ENCODE data around the gene ZNF346. TPM values are rescaled to one million over a fixed set of nuclear protein-coding genes. Genes with fewer than 3 reads are reported as not detected.

The ZNF346 gene
- total and polyA plus RNA-seq, 2 of the 13 experiments (the other 11 are each of a cell fraction or from before 2014, with no cell fraction given), result 8.6 to 19.4 TPM

DNA sequence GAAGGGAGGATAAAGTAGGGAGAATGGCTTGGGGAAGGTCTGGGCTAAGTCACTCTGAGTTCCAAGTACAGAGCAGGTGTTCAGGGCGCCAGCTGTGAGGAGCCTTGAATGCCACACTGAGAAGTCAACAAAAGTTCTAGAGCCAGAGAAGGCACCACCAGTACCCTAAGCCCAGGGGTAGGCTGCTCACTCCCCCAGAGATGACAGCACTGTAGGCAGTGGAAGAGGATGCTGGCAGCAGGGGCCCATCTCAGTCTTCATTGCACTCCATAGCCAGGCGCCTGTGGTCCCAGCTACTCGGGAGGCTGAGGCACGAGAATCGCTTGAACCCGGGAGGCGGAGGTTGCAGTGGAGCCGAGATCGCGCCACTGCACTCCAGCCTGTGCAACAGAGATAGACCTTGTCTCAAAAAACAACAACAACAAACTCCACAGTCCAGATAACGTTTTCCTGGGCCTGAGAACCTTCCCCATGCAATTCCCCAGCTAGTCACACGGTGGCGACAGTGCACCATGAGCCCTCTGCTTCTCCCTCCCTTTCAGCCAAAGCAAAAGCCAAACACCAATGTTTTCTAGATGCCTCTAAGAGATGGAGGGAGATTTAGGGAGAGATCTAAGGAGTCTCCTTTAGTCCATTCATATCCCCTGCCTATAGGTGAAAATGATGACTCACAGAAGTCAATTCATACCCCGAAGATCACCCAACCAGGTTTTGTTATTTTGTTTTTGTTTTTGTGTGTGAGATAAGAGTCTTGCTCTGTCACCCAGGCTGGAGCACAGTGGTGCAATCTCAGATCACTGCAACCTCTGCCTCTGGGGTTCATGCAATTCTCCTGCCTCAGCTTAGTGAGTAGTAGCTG lies 91.3 kb downstream of the ZNF346 start (continued):
- TF ChIP-seq, protein P1, sequence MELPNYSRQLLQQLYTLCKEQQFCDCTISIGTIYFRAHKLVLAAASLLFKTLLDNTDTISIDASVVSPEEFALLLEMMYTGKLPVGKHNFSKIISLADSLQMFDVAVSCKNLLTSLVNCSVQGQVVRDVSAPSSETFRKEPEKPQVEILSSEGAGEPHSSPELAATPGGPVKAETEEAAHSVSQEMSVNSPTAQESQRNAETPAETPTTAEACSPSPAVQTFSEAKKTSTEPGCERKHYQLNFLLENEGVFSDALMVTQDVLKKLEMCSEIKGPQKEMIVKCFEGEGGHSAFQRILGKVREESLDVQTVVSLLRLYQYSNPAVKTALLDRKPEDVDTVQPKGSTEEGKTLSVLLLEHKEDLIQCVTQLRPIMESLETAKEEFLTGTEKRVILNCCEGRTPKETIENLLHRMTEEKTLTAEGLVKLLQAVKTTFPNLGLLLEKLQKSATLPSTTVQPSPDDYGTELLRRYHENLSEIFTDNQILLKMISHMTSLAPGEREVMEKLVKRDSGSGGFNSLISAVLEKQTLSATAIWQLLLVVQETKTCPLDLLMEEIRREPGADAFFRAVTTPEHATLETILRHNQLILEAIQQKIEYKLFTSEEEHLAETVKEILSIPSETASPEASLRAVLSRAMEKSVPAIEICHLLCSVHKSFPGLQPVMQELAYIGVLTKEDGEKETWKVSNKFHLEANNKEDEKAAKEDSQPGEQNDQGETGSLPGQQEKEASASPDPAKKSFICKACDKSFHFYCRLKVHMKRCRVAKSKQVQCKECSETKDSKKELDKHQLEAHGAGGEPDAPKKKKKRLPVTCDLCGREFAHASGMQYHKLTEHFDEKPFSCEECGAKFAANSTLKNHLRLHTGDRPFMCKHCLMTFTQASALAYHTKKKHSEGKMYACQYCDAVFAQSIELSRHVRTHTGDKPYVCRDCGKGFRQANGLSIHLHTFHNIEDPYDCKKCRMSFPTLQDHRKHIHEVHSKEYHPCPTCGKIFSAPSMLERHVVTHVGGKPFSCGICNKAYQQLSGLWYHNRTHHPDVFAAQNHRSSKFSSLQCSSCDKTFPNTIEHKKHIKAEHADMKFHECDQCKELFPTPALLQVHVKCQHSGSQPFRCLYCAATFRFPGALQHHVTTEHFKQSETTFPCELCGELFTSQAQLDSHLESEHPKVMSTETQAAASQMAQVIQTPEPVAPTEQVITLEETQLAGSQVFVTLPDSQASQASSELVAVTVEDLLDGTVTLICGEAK (IDR thresholded peaks at IDR 0.05), result no peak
- TF ChIP-seq, protein P1 (CRISPR knock-in tag; IDR thresholded peaks at IDR 0.05), result no peak
- TF ChIP-seq KMT2B (CRISPR knock-in tag; IDR thresholded peaks at IDR 0.05) (no peak), KDM4B (CRISPR knock-in tag; IDR thresholded peaks at IDR 0.05) (no peak), MEF2D (CRISPR knock-in tag; IDR thresholded peaks at IDR 0.05) (no peak), NFATC3 (CRISPR knock-in tag; IDR thresholded peaks at IDR 0.05) (no peak), DPF2 (CRISPR knock-in tag; IDR thresholded peaks at IDR 0.05; ENCODE audit: borderline replicate concordance, low read depth) (no peak), SALL1 (CRISPR knock-in tag; IDR thresholded peaks at IDR 0.05) (no peak), KMT2A (CRISPR knock-in tag; IDR thresholded peaks at IDR 0.05) (no peak), ZSCAN25 (CRISPR knock-in tag; IDR thresholded peaks at IDR 0.05) (peak; percentile 47; the same call in 1 of the 2 replicates)
- TF ChIP-seq, protein P2, sequence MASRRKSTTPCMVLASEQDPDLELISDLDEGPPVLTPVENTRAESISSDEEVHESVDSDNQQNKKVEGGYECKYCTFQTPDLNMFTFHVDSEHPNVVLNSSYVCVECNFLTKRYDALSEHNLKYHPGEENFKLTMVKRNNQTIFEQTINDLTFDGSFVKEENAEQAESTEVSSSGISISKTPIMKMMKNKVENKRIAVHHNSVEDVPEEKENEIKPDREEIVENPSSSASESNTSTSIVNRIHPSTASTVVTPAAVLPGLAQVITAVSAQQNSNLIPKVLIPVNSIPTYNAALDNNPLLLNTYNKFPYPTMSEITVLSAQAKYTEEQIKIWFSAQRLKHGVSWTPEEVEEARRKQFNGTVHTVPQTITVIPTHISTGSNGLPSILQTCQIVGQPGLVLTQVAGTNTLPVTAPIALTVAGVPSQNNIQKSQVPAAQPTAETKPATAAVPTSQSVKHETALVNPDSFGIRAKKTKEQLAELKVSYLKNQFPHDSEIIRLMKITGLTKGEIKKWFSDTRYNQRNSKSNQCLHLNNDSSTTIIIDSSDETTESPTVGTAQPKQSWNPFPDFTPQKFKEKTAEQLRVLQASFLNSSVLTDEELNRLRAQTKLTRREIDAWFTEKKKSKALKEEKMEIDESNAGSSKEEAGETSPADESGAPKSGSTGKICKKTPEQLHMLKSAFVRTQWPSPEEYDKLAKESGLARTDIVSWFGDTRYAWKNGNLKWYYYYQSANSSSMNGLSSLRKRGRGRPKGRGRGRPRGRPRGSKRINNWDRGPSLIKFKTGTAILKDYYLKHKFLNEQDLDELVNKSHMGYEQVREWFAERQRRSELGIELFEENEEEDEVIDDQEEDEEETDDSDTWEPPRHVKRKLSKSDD (CRISPR knock-in tag; IDR thresholded peaks at IDR 0.05; ENCODE audit: low read depth), result no peak
- TF ChIP-seq, protein P3, sequence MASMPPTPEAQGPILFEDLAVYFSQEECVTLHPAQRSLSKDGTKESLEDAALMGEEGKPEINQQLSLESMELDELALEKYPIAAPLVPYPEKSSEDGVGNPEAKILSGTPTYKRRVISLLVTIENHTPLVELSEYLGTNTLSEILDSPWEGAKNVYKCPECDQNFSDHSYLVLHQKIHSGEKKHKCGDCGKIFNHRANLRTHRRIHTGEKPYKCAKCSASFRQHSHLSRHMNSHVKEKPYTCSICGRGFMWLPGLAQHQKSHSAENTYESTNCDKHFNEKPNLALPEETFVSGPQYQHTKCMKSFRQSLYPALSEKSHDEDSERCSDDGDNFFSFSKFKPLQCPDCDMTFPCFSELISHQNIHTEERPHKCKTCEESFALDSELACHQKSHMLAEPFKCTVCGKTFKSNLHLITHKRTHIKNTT (CRISPR knock-in tag; IDR thresholded peaks at IDR 0.05), result no peak
